HG02884 (cell line): Measurements from ENCODE around the gene CDCP2.
"Not testable (repeated sequence)": the region's sequence is repeated elsewhere in the genome, so short reads cannot be mapped to it uniquely, and the experiment has no call there.

ENCODE experiments used
- ATAC-seq: cut with Tn5 transposase; IDR thresholded peaks from one replicate; pipeline ENCODE4 v1.9.1; 2021; ENCODE audit warnings: mild to moderate bottlenecking, moderate library complexity; ENCODE audit not compliant: unreplicated experiment

The CDCP2 gene

GRCh38 chr1:54095546-54096226 is 57.1 kb downstream of the CDCP2 start:
- no peak for ATAC-seq

DNA sequence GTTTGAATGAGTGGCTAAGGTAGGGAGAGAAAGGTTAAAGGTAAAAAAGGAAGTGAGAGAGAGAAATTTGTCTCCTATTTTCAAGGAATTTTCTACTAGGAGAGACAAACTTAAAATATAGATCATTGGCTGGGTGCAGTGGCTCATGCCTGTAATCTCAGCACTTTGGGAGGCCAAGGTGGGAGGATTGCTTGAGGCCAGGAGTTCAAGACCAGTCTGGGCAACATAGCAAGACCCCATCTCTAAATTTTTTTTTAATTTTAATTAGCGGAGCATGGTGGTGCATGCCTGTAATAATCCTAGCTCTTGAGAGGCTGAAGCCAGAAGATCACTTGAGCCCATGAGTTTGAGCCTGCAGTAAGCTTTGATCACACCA is 58.1 kb downstream of the CDCP2 start:
- ATAC-seq = not testable (repeated sequence)

DNA sequence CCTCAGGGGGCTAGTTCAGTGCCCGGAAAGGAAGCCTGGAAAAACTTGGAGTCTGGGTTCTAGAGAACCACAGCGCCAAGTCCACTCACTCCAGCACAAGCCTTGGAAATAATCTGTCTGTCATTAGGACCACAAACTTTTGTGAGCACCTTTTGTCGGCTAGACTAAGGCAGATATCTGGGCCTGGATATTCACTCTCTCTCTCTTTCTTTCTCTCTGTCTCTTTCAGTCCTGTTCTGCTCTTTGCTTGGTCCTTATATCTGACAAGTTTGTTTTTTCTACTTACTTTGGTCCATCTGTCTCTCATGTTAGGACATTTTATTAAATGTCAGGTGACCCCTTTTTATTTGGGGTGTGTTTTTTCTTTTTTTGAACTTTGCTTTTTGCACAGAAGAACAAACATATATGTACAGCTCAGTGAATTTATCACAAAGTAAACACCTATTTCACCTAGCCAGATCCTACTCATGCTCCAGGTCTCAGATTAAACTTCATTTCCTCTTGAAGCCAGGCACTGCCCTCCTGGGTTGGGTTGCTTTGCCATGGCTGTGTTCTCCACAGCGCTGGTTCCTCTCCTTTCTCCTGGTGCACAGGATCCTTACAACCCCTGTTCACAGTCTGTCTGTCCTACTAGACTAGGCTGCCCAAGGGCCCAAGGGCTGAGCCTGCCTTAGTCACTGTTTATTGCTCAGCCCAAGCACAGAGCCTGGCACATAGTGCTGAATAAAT is 58.6 kb downstream of the CDCP2 start:
- no peak for ATAC-seq

- ATAC-seq = no peak
Observed at GRCh38 chr1:54091666-54092065, 61.1 kb downstream of the CDCP2 start.

DNA sequence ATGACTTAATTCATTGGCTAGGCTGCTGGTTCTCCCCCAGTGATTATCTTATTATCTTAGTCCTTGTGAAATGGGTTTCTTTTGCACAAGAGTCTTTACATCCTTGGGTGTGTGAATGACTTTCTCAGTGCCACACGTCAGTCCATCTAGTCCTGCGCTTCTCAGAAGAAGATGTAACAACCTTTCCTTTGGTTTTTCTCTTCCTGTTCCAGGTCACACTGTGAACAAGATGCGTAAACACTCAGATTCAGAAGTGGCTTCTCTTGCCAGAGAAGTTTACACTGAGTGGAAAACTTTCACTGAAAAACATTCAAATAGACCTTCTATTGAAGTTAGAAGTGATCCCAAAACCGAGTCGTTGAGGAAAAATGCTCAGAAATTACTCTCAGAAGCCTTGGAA is 64.4 kb downstream of the CDCP2 start:
- ATAC-seq = no peak

DNA sequence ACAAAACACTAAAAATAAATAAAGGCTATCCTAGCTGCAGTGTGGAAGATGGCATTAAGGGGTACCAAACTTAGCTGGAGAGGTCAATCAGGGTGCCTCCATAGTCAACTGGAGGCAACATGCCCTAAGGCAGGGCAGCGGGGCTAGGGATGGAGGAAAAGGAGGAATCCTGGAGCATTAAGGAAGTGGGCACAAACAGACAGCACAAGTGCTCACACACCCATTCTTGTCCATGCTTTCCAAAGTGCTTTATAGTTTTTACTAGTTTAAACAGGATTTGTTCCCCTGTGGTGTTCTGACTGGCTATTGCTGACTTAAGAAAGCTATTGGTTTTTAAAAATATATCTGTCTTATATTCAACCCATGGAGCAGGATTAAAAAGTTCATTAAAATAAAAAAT is 66.0 kb downstream of the CDCP2 start:
- ATAC-seq = no peak

GRCh38 chr1:54084794-54085193 is 68.0 kb downstream of the CDCP2 start:
- ATAC-seq = no peak
